ENCODE results near the gene MKLN1.

DNA sequence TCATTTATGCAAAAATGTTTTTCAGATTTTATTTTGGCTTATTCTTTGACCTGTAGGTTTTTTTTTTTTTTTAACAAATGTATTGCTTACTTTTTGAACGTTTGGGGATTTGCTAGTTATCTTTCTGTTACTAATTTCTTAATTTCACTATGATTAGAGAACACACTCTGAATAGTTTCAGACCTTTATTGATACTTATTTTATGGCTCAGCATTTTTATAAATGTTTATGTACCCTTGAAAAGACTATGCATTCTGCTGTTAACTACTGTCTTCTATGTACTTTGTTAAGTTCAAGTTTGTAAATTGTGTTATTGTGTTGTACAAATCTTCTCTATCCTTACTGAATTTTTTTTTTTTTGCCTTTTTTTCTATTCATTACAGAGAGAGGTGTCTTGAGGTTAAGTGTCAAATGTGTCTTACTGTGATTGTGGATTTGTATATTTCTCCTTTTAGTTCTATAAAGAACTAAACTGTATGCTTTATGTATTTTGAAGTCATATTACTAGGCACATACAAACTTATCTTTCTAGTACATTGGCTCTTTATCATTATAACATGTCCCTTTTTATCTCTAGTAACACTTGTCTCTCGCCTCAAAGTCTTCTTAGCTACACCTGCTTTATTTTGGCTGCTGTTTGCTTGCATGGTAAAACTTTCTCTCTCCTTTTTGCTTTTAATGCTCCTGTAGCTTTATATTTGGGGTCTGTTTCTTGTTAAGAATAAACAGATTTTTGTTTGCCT, 8.1 kb downstream of the MKLN1 start:
- TF ChIP-seq, protein P1, sequence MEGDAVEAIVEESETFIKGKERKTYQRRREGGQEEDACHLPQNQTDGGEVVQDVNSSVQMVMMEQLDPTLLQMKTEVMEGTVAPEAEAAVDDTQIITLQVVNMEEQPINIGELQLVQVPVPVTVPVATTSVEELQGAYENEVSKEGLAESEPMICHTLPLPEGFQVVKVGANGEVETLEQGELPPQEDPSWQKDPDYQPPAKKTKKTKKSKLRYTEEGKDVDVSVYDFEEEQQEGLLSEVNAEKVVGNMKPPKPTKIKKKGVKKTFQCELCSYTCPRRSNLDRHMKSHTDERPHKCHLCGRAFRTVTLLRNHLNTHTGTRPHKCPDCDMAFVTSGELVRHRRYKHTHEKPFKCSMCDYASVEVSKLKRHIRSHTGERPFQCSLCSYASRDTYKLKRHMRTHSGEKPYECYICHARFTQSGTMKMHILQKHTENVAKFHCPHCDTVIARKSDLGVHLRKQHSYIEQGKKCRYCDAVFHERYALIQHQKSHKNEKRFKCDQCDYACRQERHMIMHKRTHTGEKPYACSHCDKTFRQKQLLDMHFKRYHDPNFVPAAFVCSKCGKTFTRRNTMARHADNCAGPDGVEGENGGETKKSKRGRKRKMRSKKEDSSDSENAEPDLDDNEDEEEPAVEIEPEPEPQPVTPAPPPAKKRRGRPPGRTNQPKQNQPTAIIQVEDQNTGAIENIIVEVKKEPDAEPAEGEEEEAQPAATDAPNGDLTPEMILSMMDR (IDR thresholded peaks at IDR 0.05): no peak
- TF ChIP-seq EP300 (IDR thresholded peaks at IDR 0.05): no peak
- TF ChIP-seq POLR2A (IDR thresholded peaks at IDR 0.05; ENCODE audit: low read depth): no peak

All from esophagus muscularis mucosa (tissue), 4 donors.